Measurements from ENCODE around the gene NINL. TPM values are rescaled to one million over a fixed set of nuclear protein-coding genes. Genes with fewer than 3 reads are reported as not detected.

NINL gene
- total RNA-seq, 3 donors from 2014 or later = 0.61 to 0.71 (median 0.66) TPM

DNA sequence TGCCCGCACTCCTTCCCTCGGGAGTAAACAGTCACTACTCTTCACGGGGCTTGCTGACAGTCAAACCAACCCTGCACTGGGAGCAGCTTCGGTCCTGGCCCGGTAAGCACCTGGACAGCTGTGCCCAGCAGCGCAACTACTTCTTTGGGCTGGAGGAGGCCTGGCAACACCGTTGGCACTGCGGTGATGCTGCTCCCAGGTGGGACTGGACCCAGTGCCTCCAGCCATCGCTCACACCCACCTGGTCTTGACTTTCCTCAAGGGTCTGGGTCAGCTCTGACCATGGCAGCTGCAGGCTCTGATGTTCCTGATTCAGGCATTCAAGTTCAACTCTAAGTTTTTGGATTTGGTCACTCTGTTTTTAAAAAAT is 124.1 kb downstream of the NINL start:
- peaks cover 2% of the 10 kb centered on the region for H3K4me1 Mint-ChIP-seq (ENCODE audit: low read depth)
- H3K9me3 Mint-ChIP-seq = no peaks in the 10 kb centered on the region
- H3K36me3 Mint-ChIP-seq (ENCODE audit: insufficient read depth) = no peaks in the 10 kb centered on the region
- DNase-seq = no peak
- no peak for ATAC-seq
- H3K4me3 Mint-ChIP-seq = no peak overlapping the region
- no peaks in the 10 kb centered on the region for H3K27me3 Mint-ChIP-seq (ENCODE audit: low read depth)

DNA sequence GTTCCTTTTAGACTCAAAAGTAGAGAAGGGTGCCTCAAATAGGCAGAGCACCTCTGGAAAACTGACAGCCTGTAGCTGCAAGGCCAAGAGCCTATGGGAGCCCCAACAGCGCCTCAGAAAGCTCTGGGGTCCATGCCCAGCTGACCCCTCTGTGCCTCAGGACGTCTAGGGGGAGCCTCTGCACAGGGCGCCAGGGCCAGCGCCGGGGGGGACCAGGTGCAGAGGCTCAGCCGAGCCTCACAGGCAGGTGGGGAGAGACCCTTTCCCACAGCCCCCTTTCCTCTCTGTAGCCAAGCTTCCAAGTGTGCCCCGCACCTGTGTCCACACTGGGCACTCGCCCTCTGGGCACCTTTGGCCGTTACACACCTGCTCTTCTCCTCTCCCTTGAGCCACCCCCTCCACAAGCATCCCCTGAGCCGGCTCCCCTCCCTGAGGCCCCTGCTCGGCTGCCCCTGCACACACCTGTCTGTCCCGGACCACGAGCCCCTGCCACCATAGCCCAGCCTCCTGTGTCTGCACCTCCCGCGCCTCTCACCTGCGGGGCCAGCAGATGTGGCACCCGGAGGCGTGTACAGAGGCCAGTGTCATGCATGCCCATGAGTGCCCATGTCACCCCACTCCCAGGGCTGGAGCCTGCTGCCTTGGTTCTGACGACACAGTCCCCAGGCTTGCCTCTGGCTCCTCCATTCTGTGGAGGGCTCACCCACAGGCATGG is 124.6 kb downstream of the NINL start:
- no peaks in the 10 kb centered on the region for H3K36me3 Mint-ChIP-seq (ENCODE audit: insufficient read depth)
- no peaks in the 10 kb centered on the region for H3K27me3 Mint-ChIP-seq (ENCODE audit: low read depth)
- ATAC-seq (no peak), DNase-seq (no peak)
- H3K4me1 Mint-ChIP-seq (ENCODE audit: low read depth) = peaks cover 2% of the 10 kb centered on the region
- no peak overlapping the region for H3K4me3 Mint-ChIP-seq
- no peaks in the 10 kb centered on the region for H3K9me3 Mint-ChIP-seq

DNA sequence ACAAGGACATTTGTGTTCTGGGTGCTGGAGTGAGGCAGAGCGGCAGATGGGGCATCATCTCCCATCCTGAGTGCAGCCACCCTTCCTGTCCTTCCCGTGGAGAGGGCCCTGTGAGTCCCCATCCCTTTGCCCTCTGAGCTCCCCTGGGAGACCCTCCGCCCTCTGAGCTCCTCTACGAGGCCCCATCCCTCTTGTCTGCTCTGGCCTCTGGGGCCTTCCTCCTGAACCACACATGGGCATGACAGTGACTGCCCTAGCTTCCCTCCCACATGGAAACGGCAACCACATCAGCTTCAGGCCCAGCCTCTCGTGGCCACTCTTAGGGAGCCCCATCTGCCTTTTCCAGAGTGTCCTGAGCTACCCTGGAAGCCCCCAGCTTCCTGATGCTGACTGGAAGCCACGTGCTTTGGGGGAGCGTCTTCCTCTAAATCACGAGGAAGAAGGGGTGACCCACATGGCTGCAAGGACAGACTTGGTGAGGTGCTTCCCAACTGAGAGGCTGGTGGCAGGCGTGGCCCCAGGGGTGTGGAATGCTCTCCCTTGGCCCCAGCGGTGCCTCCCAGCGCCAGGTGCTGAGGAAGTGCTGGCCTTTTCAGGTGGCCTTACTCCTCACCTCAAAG is 125.3 kb downstream of the NINL start:
- Mint-ChIP-seq H3K27me3 (ENCODE audit: low read depth) (no peaks in the 10 kb centered on the region), H3K9me3 (no peaks in the 10 kb centered on the region)

DNA sequence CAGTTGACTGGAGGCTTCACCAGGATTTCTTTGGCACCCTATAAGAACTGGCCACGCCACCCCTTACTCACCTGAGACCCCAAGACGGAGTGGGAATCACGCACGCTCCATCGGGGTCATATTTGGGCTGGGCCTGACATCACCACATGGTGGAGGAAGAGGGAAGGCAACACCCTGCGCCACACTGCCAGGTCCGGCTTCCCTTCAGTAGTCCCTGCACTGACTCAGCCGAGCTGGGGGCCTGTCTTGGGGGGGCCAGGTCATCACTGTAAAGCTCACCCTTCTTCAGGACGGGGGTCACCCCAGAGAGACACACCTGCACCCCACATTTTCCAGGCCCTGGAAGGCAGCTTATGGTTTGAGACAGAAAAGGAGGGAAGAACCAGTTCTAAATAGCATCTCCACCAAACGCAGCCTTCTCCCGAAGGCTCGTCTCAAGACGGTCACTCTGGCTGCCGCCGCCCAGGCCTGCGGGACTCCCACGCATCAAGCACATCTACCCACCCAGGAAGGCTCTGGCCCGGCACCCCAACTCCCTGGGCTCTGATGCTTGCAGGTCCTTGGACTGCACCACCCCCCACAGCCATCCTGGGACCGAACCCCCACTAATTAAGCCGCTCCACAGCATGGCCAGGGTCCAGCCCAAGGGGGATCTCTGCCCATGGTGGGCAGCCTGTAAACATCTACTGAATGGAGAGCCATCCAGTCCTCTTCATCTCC is 126.1 kb downstream of the NINL start:
- Mint-ChIP-seq H3K9me3 (no peaks in the 10 kb centered on the region), H3K36me3 (ENCODE audit: insufficient read depth) (no peaks in the 10 kb centered on the region)
- ATAC-seq = no peak

More for the DNA sequence above, 125.3 kb downstream of the NINL start:
- Mint-ChIP-seq H3K4me3 (no peak overlapping the region), H3K4me1 (ENCODE audit: low read depth) (peaks cover 2% of the 10 kb centered on the region), H3K36me3 (ENCODE audit: insufficient read depth) (no peaks in the 10 kb centered on the region)
- DNase-seq = no peak
- no peak for ATAC-seq

DNA sequence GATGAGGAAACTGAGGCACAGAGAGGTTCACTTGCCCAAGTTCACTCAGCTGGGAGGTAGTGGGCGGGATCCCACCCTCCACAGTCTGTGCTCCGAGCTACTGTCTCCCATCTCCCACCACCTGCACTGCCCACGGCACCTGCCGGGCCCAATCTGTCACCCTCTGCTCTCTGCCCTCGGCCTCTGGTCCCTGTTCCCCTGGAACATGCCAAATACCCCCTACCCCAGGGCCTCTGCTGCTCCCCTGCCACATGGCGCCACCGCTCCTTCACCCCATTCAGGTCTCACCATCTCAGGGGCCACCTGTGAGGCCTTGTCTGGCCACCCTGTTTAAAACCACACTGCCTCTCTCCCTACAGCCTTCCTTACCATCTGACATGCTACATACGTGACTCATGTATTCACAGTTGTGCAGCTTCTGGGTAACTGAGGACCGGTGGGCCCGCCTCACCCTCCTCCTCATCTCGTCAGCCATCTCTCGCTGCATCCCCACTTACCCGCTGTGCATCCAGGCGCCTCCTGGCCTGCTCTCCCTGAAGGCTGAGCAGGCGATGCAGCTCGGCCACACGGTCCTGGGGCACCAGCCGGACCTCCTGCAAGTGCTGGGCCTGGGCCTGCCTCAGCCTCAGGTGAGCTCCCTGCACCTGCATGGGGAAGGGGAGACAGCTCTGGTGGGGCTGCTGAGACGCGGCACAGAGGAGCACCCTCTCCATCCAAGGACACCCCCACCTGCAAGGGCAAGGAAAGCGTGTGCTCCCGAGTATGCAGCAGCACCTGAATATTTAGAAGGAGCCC is 127.2 kb downstream of the NINL start:
- no peak overlapping the region for H3K4me3 Mint-ChIP-seq
- no peaks in the 10 kb centered on the region for H3K27me3 Mint-ChIP-seq (ENCODE audit: low read depth)
- DNase-seq (no peak), ATAC-seq (peak in 1 of 2 donors; percentile 12)
- peaks cover 2% of the 10 kb centered on the region for H3K4me1 Mint-ChIP-seq (ENCODE audit: low read depth)
- H3K9me3 Mint-ChIP-seq = no peaks in the 10 kb centered on the region
- no peaks in the 10 kb centered on the region for H3K36me3 Mint-ChIP-seq (ENCODE audit: insufficient read depth)

More for the DNA sequence above, 126.1 kb downstream of the NINL start:
- Mint-ChIP-seq H3K4me1 (ENCODE audit: low read depth) (peaks cover 2% of the 10 kb centered on the region), H3K4me3 (no peak overlapping the region), H3K27me3 (ENCODE audit: low read depth) (no peaks in the 10 kb centered on the region)
- DNase-seq = no peak

DNA sequence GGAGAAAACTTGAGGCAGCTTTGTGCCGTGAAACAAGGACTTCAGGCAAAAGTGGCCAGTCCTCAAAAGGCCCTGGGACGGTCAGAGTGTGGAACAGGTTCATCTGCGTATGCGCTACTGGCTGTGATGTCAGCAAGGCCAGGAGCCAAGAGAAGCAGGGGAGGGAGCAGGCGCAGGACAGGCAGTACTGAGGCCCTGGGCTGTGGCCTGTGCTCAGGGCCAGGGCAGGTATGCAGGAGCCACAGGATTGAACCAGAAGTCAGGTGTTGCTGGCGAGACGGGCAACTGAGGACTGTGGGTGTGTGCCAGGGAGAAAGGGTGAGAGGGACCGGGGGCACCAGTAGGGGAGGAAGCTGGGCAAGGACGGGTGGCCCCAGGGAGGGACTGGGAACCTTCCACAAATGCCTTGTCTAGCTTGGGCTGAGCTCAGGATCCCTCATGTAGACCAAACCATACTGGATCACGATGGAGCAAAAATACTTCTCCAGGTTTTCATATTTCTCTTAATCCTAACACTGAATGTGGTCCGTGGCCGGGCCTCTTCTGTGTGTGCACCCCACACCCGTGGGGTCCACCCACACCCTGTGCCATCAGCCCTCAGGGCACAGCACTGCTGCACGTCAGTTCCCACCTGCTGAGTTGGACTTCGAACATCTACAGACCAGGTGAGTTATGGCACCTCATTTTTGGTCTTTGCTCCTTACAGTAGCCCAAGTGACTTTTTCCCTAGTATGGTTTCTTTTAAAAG is 131.0 kb downstream of the NINL start:
- Mint-ChIP-seq H3K4me3 (no peak overlapping the region), H3K36me3 (ENCODE audit: insufficient read depth) (no peaks in the 10 kb centered on the region), H3K27me3 (ENCODE audit: low read depth) (no peaks in the 10 kb centered on the region), H3K9me3 (no peaks in the 10 kb centered on the region), H3K4me1 (ENCODE audit: low read depth) (no peaks in the 10 kb centered on the region)
- DNase-seq (no peak), ATAC-seq (no peak)

DNA sequence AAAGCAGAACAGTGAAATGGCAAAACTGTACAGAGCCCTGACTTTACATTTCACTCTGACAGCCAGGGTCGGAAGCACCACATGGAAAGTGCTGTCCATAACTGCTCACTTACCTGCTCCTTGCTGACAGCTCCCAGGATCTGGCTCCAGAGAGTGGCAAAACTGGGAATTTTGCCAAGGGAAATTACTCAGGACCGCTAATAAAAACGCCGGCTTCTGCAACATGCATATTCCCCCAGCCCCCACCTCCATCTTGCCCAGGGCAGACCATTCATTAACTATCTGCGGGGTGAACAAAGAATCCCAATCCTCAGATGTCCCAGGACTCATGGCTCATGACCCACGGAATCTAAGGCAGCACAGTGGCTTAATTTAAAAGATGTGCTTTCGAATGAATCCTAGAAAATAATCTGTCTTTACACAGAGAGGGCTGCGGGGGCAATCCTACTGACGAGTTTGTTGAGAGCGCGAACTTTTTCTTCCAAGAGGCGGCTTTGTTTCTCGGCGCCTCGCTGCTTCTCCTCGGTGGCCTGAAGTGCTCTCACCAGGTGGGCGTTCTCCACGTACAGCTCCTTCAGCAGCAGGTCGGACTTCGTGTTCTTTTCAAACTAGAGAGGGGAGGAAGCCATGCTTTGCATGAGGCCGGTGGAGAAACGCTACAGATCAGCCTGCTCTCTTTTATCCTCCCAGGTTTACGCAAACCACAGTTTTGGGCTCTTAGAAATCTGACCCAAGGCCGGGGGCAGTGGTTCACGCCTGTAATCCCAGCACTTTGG is 132.1 kb downstream of the NINL start:
- H3K4me1 Mint-ChIP-seq (ENCODE audit: low read depth) = no peaks in the 10 kb centered on the region
- peaks cover 7% of the 10 kb centered on the region for H3K36me3 Mint-ChIP-seq (ENCODE audit: insufficient read depth)
- DNase-seq (no peak), ATAC-seq (no peak)
- no peaks in the 10 kb centered on the region for H3K9me3 Mint-ChIP-seq
- no peaks in the 10 kb centered on the region for H3K27me3 Mint-ChIP-seq (ENCODE audit: low read depth)
- no peak overlapping the region for H3K4me3 Mint-ChIP-seq

DNA sequence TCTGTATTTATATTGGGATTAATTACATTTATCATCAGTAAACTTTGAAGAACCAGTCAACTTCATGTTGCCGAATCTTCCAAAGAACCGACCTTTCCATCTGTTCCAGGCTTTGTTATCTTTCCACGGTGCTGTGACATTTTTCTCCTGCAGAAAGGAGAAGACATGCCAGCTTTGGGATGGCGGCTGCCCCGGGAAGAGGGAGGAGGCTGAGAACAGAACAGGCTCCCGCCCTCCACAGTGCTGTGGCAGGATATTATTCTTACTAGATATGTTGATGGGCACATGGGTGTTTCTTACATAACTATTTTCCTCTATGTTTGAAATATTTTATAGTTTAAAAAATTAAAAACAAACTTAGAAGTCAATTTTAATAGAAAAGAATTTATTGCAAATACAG is 133.0 kb downstream of the NINL start:
- H3K36me3 Mint-ChIP-seq (ENCODE audit: insufficient read depth) = peaks cover 9% of the 10 kb centered on the region
- no peak overlapping the region for H3K4me3 Mint-ChIP-seq
- no peaks in the 10 kb centered on the region for H3K9me3 Mint-ChIP-seq
- H3K4me1 Mint-ChIP-seq (ENCODE audit: low read depth) = no peaks in the 10 kb centered on the region
- DNase-seq (no peak), ATAC-seq (no peak)
- no peaks in the 10 kb centered on the region for H3K27me3 Mint-ChIP-seq (ENCODE audit: low read depth)

DNA sequence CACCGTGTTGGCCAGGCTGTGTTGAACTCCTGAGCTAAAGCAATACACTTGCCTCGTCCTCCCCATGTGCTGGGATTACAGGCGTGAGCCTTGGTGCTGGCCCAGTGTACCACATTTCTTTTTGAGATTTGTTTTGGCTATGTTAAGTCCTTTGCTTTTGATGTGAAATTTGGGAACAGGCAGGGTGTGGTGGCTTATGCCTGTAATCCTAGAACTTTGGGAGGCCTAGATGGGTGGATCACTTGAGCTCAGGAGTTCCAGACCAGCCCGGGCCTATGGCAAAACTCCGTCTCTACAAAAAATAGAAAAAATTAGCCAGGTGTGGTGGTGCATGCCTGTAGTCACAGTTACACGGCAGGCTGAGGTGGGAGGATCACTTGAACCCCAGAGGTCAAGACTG is 137.7 kb downstream of the NINL start:
- DNase-seq (no peak), ATAC-seq (no peak)
- Mint-ChIP-seq H3K27me3 (ENCODE audit: low read depth) (no peaks in the 10 kb centered on the region), H3K4me3 (no peak overlapping the region), H3K4me1 (ENCODE audit: low read depth) (peaks cover 3% of the 10 kb centered on the region), H3K36me3 (ENCODE audit: insufficient read depth) (peaks cover 19% of the 10 kb centered on the region), H3K9me3 (no peaks in the 10 kb centered on the region)

DNA sequence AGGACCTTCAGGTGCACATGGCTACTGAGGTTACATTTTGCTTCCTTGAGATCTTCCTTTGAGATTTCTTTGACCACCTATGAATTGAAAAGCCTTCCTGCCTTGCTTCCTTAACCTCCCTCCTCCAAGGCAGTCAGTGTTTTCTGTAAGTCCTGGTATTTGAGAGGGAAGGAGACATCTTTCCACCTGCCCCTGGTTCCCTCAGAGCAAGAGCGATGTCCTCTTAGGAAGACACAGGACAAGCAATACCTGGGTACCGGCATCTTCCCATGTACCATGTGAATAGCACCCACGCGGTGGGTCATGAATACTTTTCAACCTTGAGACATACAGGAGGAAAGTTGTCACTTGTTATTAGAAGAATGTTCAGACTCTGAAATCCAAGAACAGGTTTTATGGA is 140.8 kb downstream of the NINL start:
- H3K36me3 Mint-ChIP-seq (ENCODE audit: insufficient read depth) = peaks cover 19% of the 10 kb centered on the region
- no peak overlapping the region for H3K4me3 Mint-ChIP-seq
- no peaks in the 10 kb centered on the region for H3K9me3 Mint-ChIP-seq
- no peaks in the 10 kb centered on the region for H3K27me3 Mint-ChIP-seq (ENCODE audit: low read depth)
- DNase-seq (no peak), ATAC-seq (no peak)
- H3K4me1 Mint-ChIP-seq (ENCODE audit: low read depth) = peaks cover 3% of the 10 kb centered on the region

DNA sequence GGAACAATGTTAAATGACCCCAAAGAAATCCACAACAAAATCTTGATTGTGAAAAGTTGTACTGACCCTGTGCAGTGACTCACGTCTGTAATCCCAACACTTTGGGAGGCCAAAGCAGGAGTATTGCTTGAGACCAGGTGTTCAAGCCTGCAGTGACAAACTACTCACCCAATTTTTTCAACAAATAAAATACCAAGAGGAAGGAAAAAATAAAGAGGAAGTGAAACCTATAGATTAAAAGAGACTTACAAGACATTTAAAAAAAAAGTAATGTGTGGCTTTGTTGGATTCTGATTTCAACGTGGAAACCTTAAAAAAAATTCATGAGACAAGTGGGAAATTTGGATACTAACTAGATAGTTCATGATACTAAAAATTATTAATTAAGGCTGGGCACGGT is 146.0 kb downstream of the NINL start:
- ATAC-seq (no peak), DNase-seq (no peak)
- H3K27me3 Mint-ChIP-seq (ENCODE audit: low read depth) = no peaks in the 10 kb centered on the region
- H3K36me3 Mint-ChIP-seq (ENCODE audit: insufficient read depth) = no peaks in the 10 kb centered on the region
- H3K9me3 Mint-ChIP-seq = no peaks in the 10 kb centered on the region
- peaks cover 5% of the 10 kb centered on the region for H3K4me1 Mint-ChIP-seq (ENCODE audit: low read depth)
- no peak overlapping the region for H3K4me3 Mint-ChIP-seq

DNA sequence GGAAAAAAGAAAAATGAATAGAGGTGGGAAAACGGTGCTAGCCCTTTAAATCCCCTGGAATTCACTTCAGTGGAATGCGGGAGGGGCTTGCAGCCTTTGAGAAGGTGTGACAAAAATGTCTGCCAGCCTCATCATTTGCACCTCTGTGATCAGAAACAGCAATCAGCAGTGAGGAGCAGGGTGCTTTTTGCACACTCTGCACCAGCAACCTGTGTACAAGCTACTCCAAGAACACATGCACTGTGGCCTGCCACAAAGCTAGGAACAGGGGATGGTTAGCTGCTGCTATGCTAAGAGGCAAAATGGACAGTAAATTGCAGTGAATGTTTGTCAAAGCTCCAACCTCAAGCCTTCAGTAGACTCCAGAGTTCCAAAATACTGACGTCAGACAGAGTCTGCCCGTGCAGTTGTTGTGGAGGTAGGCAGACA is 148.2 kb downstream of the NINL start:
- Mint-ChIP-seq H3K9me3 (no peaks in the 10 kb centered on the region), H3K27me3 (ENCODE audit: low read depth) (no peaks in the 10 kb centered on the region), H3K4me3 (no peak overlapping the region), H3K4me1 (ENCODE audit: low read depth) (peaks cover 5% of the 10 kb centered on the region), H3K36me3 (ENCODE audit: insufficient read depth) (no peaks in the 10 kb centered on the region)
- ATAC-seq (no peak), DNase-seq (no peak)

DNA sequence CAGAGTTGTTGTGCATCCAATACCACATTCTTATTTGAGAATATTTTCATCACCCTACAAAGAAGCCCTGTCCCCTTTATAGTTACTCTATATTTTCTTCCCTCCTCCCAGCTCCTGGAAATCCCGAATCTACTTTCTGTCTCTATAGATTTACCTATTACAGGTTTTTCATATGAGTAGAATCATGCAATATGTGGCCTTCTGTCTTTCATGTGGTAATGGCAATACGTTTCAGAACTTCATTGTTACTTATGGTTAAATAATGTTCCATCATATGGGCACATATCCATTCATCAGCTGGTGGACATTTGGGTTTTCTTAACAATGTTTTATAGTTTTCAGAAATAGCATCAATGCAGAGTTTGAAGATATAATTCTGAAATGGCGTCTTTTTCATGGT is 160.8 kb downstream of the NINL start:
- peaks cover 3% of the 10 kb centered on the region for H3K36me3 Mint-ChIP-seq (ENCODE audit: insufficient read depth)
- H3K27me3 Mint-ChIP-seq (ENCODE audit: low read depth) = no peaks in the 10 kb centered on the region
- no peaks in the 10 kb centered on the region for H3K9me3 Mint-ChIP-seq
- no peaks in the 10 kb centered on the region for H3K4me1 Mint-ChIP-seq (ENCODE audit: low read depth)
- H3K4me3 Mint-ChIP-seq = no peak overlapping the region
- ATAC-seq (no peak), DNase-seq (no peak)
